ENCODE measurements around the gene FOXF1. TPM values are rescaled to one million over a fixed set of nuclear protein-coding genes. Genes with fewer than 3 reads are reported as not detected.

FOXF1 gene
- polyA plus RNA-seq, 2 of the 4 experiments (the other 2 are of a cell fraction): not detected

- no peaks in the 10 kb centered on the region for H3K4me1 ChIP-seq
- H3K27ac ChIP-seq: no peak overlapping the region
- no peak overlapping the region for H3K4me2 ChIP-seq
- TF ChIP-seq CHD4 (IDR thresholded peaks at IDR 0.05; ENCODE audit: borderline replicate concordance) (no peak), E2F6 (IDR thresholded peaks at IDR 0.05; ENCODE audit: borderline replicate concordance, low read depth) (no peak), ZFP36 (IDR thresholded peaks at IDR 0.05; ENCODE audit: borderline replicate concordance, partially characterized antibody) (no peak), MYC (IDR thresholded peaks at IDR 0.05; ENCODE audit: borderline replicate concordance, low read length) (no peak), POLR2AphosphoS2 (conservative IDR thresholded peaks at IDR 0.05; ENCODE audit: low read length) (no peak), EHF (CRISPR knock-in tag; IDR thresholded peaks at IDR 0.05) (no peak), HES2 (IDR thresholded peaks at IDR 0.05) (no peak), FOSB (CRISPR knock-in tag; IDR thresholded peaks at IDR 0.05) (no peak), JUN (IDR thresholded peaks at IDR 0.05) (no peak), CBX2 (IDR thresholded peaks at IDR 0.05; ENCODE audit: borderline replicate concordance, low read depth) (no peak), RFX5 (IDR thresholded peaks at IDR 0.05) (no peak)
- ChIA-PET CTCF (interaction anchor here (0.6 to 6.3 kb wide), 2 partner anchors 10 to 699 kb away, joined by 3 to 66 read pairs; no protein-coding TSS in a partner anchor), POLR2A (no interaction called here)
- no peak overlapping the region for H3K4me3 ChIP-seq
- DNase-seq (ENCODE audit: low read depth in 1 of 2, low spot score in 1 of 2) (no peak), ATAC-seq (no peak), FAIRE-seq (no peak)
- peaks cover 3% of the 10 kb centered on the region; the same call in 1 of the 3 replicates for H3K9me3 ChIP-seq
- WGBS (ENCODE audit: missing lambda C conversion rate): 80% methylated on average over 8 of the region's 8 CpGs
Observed at GRCh38 chr16:86529160-86529559, 18.8 kb downstream of the FOXF1 start.

- TF ChIP-seq CBX8 (IDR thresholded peaks at IDR 0.05): no peak
- TF ChIP-seq RCOR1 (IDR thresholded peaks at IDR 0.05; ENCODE audit: low read depth, low read length): no peak
- no peak for TF ChIP-seq KDM5A (IDR thresholded peaks at IDR 0.05)
- TF ChIP-seq CEBPB (IDR thresholded peaks at IDR 0.05): no peak
- no peak for TF ChIP-seq HDAC2 (IDR thresholded peaks at IDR 0.05)
- no peak for TF ChIP-seq POLR2A (IDR thresholded peaks at IDR 0.05; ENCODE audit: low read length)
- no peak for TF ChIP-seq REST (IDR thresholded peaks at IDR 0.05)
- TF ChIP-seq TFCP2L1 (CRISPR knock-in tag; IDR thresholded peaks at IDR 0.05): no peak
- no peak for TF ChIP-seq FOXS1 (CRISPR knock-in tag; IDR thresholded peaks at IDR 0.05)
- TF ChIP-seq BHLHE40 (IDR thresholded peaks at IDR 0.05; ENCODE audit: low read depth, low read length): no peak
- TF ChIP-seq RARB (CRISPR knock-in tag; IDR thresholded peaks at IDR 0.05): no peak
- TF ChIP-seq ZNF302 (CRISPR knock-in tag; IDR thresholded peaks at IDR 0.05): no peak
- no peak for TF ChIP-seq JUNB (IDR thresholded peaks at IDR 0.05)
- no peak for TF ChIP-seq FOSL2 (IDR thresholded peaks at IDR 0.05)
- no peak for TF ChIP-seq FOSL2 (CRISPR knock-in tag; IDR thresholded peaks at IDR 0.05)
- TF ChIP-seq BCL3 (IDR thresholded peaks at IDR 0.05): no peak
- TF ChIP-seq SREBF2 (IDR thresholded peaks at IDR 0.05): no peak
- CTCF ChIA-PET: interaction anchor here (6.3 kb wide), 1 partner anchor 12 kb away, joined by 66 read pairs; no protein-coding TSS in a partner anchor
- Histone ChIP-seq H3K4me2 (no peak overlapping the region), H3K27ac (no peak overlapping the region), H3K4me3 (no peak overlapping the region), H3K9me3 (peaks cover 3% of the 10 kb centered on the region; the same call in 1 of the 3 replicates), H3K4me1 (no peaks in the 10 kb centered on the region)
- ATAC-seq (no peak), FAIRE-seq (no peak), DNase-seq (ENCODE audit: low read depth in 1 of 2, low spot score in 1 of 2) (no peak)
- WGBS (ENCODE audit: missing lambda C conversion rate): 89% methylated on average over 31 of the region's 31 CpGs
- POLR2A ChIA-PET: no interaction called here
Observed at GRCh38 chr16:86530251-86531190, 20.2 kb downstream of the FOXF1 start.
